SK-N-MC (cell line): Measurements from ENCODE around the gene CD70.
"Not testable (repeated sequence)": the region's sequence is repeated elsewhere in the genome, so short reads cannot be mapped to it uniquely, and the experiment has no call there.

Experiments used
- DNase-seq: peaks from one replicate; pipeline ENCODE4 v3.0.0-alpha.2; 2011; ENCODE audit warnings: low read depth, low spot score
- H3K27ac ChIP-seq: fragments of 200-600 bp; sonication (generic); 2 replicates; pipeline ENCODE4 v1.5.1; 2016; ENCODE audit warnings: mixed run types
- H3K36me3 ChIP-seq: fragments of 200-600 bp; sonication (generic); 2 replicates; pipeline ENCODE4 v1.6.1; 2017; ENCODE audit warnings: antibody characterized with exemption, low read length, mixed read lengths; ENCODE audit not compliant: insufficient read depth
- H3K4me3 ChIP-seq: fragments of 200-600 bp; sonication (generic); 2 replicates; pipeline ENCODE4 v1.5.1; 2016
- H3K9ac ChIP-seq: fragments of 200-600 bp; sonication (generic); 2 replicates; pipeline ENCODE4 v1.8.0; 2017; ENCODE audit warnings: mixed run types, mixed read lengths; ENCODE audit not compliant: insufficient read length
- H3K9me3 ChIP-seq: fragments of 200-600 bp; sonication (generic); 2 replicates; pipeline ENCODE4 v1.6.1; 2017; ENCODE audit warnings: low read depth, mild to moderate bottlenecking, antibody characterized with exemption, low read length, moderate library complexity, mixed read lengths
- EZH2 ChIP-seq: fragments of 200-600 bp; sonication (generic); IDR thresholded peaks from one replicate; pipeline ENCODE4 v1.6.1; 2017; ENCODE audit warnings: antibody characterized with exemption
- FOXP2 ChIP-seq: optimal IDR thresholded peaks from 2 replicates; pipeline ENCODE3; 2011; ENCODE audit warnings: mild to moderate bottlenecking, moderate library complexity; ENCODE audit not compliant: insufficient read depth; ENCODE audit errors: extremely low read length, control extremely low read depth
- POLR2AphosphoS5 ChIP-seq: IDR thresholded peaks from 2 replicates; pipeline ENCODE4 v1.6.1; 2012; ENCODE audit warnings: mild to moderate bottlenecking, low read depth, low read length, borderline replicate concordance

Gene CD70

DNA sequence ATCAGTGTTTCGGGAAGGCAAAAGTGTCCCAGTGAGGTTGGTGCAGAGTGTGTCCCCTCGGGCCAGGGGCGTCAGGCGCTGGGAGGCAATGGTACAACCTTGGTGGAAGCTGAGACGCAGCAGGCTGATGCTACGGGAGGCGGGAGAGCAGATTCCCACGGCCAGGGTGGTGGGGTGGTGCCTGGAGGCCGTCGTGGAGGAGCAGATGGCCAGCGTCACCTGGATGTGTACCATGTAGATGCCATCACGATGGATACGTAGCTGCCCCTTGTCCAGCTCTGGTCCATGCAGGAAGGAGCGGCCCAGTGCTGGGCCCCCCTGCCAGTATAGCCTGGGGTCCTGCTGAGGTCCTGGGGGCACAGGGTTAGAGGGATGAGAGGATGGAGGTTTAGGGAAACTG lies 4.9 kb downstream of the CD70 start:
- H3K36me3 ChIP-seq: no peaks in the 10 kb centered on the region
- DNase-seq: no peak
- no peak overlapping the region for H3K4me3 ChIP-seq
- no peak overlapping the region for H3K27ac ChIP-seq
- H3K9ac ChIP-seq: no peak overlapping the region
- TF ChIP-seq POLR2AphosphoS5 (no peak), FOXP2 (no peak), EZH2 (no peak)
- H3K9me3 ChIP-seq: no peaks in the 10 kb centered on the region

GRCh38 chr19:6582515-6583484 lies 8.2 kb downstream of the CD70 start:
- H3K36me3 ChIP-seq: not testable (repeated sequence)

DNA sequence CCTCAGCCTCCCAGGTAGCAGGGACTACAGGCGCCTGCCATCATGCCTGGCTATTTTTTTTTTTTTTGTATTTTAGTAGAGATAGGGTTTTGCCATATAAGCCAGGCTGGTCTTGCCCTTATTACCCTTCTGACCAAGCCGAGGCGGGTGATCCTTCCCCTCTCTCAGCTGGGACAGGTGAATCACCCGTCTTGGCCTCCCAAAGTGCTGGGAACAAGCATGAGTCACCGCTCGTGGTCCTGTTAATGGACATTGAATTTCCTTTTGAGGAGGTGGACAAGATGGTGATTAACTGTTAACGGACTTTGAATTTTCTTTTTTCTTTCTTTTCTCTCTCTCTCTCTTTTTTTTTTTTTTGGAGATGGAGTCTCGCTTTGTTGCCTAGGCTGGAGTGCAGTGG lies 10.6 kb downstream of the CD70 start:
- Histone ChIP-seq H3K9me3 (no peaks in the 10 kb centered on the region), H3K36me3 (no peaks in the 10 kb centered on the region), H3K27ac (no peak overlapping the region), H3K4me3 (no peak overlapping the region), H3K9ac (no peak overlapping the region)
- TF ChIP-seq EZH2: no peak
- no peak for TF ChIP-seq FOXP2
- no peak for TF ChIP-seq POLR2AphosphoS5
- no peak for DNase-seq

More at GRCh38 chr19:6582515-6583484, 8.2 kb downstream of the CD70 start:
- not testable (repeated sequence) for H3K9me3 ChIP-seq, H3K4me3 ChIP-seq, DNase-seq, H3K27ac ChIP-seq, H3K9ac ChIP-seq

- Histone ChIP-seq H3K27ac (no peak overlapping the region), H3K9me3 (no peaks in the 10 kb centered on the region), H3K4me3 (no peak overlapping the region), H3K36me3 (no peaks in the 10 kb centered on the region), H3K9ac (no peak overlapping the region)
- no peak for DNase-seq
- TF ChIP-seq POLR2AphosphoS5: no peak
Observed at GRCh38 chr19:6579450-6580178, 11.3 kb downstream of the CD70 start.

- H3K9me3 ChIP-seq: no peaks in the 10 kb centered on the region
- no peak overlapping the region for H3K27ac ChIP-seq
- no peak for DNase-seq
- H3K4me3 ChIP-seq: no peak overlapping the region
- H3K36me3 ChIP-seq: no peaks in the 10 kb centered on the region
- TF ChIP-seq FOXP2 (no peak), POLR2AphosphoS5 (no peak), EZH2 (no peak)
- no peak overlapping the region for H3K9ac ChIP-seq
Observed at GRCh38 chr19:6577476-6578125, 13.3 kb downstream of the CD70 start.

GRCh38 chr19:6576869-6577475 lies 14.0 kb downstream of the CD70 start:
- H3K27ac ChIP-seq: no peak overlapping the region
- no peak overlapping the region for H3K9ac ChIP-seq
- no peaks in the 10 kb centered on the region for H3K9me3 ChIP-seq
- DNase-seq: no peak
- TF ChIP-seq FOXP2 (no peak), POLR2AphosphoS5 (no peak), EZH2 (no peak)
- H3K4me3 ChIP-seq: no peak overlapping the region
- no peaks in the 10 kb centered on the region for H3K36me3 ChIP-seq

DNA sequence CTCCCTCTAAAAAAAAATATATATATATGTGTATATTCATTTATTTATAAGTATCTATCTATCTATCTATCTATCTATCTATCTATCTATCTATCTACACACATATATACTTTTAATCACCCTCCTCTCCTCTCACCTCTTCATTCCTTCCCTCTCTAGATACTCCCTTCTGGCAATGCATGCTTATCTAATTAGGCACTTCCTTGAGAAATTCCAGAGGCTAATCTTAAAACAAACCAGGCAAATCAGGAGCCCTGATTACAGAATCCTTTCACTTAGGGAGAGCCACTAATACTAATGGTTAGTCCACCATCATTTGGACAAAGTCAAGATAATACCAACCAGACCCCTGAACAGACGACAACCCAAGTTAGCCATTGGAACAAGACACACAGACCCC lies 17.6 kb downstream of the CD70 start:
- no peak for DNase-seq
- no peak overlapping the region for H3K9ac ChIP-seq
- H3K27ac ChIP-seq: no peak overlapping the region
- no peak overlapping the region for H3K4me3 ChIP-seq
- H3K9me3 ChIP-seq: no peaks in the 10 kb centered on the region
- H3K36me3 ChIP-seq: no peaks in the 10 kb centered on the region
- TF ChIP-seq EZH2 (no peak), POLR2AphosphoS5 (no peak), FOXP2 (no peak)

GRCh38 chr19:6572217-6572616 lies 18.7 kb downstream of the CD70 start:
- H3K27ac ChIP-seq: no peak overlapping the region
- H3K4me3 ChIP-seq: no peak overlapping the region
- no peaks in the 10 kb centered on the region for H3K36me3 ChIP-seq
- H3K9me3 ChIP-seq: no peaks in the 10 kb centered on the region
- no peak overlapping the region for H3K9ac ChIP-seq
- no peak for DNase-seq
- TF ChIP-seq POLR2AphosphoS5: no peak
- no peak for TF ChIP-seq EZH2
- TF ChIP-seq FOXP2: no peak
